Large intestine (tissue), 3 donors: ENCODE results near the gene ZNF619. TPM values are rescaled to one million over a fixed set of nuclear protein-coding genes. Genes with fewer than 3 reads are reported as not detected.
A peak's percentile ranks its signal among the peaks of the same experiment; 100 is the strongest.
"Not testable (repeated sequence)": the region's sequence is repeated elsewhere in the genome, so short reads cannot be mapped to it uniquely, and the experiment has no call there.

Source experiments
- DNase-seq, 2 donors: peaks; one replicate each; pipeline versions ENCODE4 v3.0.0 to v3.0.0-alpha.2; 2013
- H3K27ac ChIP-seq: one replicate; pipeline ENCODE4 v1.5.1; 2013; ENCODE audit warnings: low read length
- H3K27me3 ChIP-seq: 2 replicates; pipeline ENCODE4 v1.6.1; 2013; ENCODE audit warnings: low read length; ENCODE audit not compliant: control insufficient read depth, insufficient read depth
- H3K36me3 ChIP-seq: 2 replicates; pipeline ENCODE4 v1.6.1; 2013; ENCODE audit warnings: low read length; ENCODE audit not compliant: control insufficient read depth, insufficient read depth
- H3K4me1 ChIP-seq: one replicate; pipeline ENCODE4 v1.6.1; 2013; ENCODE audit warnings: low read length; ENCODE audit not compliant: control insufficient read depth, insufficient read depth
- H3K4me3 ChIP-seq: one replicate; pipeline ENCODE4 v1.5.1; 2013; ENCODE audit warnings: low read length
- H3K9me3 ChIP-seq: one replicate; pipeline ENCODE4 v1.6.1; 2013; ENCODE audit warnings: mild to moderate bottlenecking, low read depth, low read length, moderate library complexity; ENCODE audit not compliant: control insufficient read depth
- WGBS: methylation state at CpG from one replicate; pipeline ENCODE4 v1.1.5; 2013; ENCODE audit warnings: low lambda C conversion rate; ENCODE audit not compliant: insufficient coverage; 5-methylcytosine and 5-hydroxymethylcytosine counted together
- polyA plus RNA-seq: library from polyadenylated mRNA; unstranded; fragments of 120-200 nt; gene quantifications from one replicate; pipeline ENCODE4 v1.2.1, GENCODE V29; 2013

ZNF619 gene
- polyA plus RNA-seq, 1 donor: 6.1 TPM

- Histone ChIP-seq H3K36me3 (peaks cover 8% of the 10 kb centered on the region), H3K4me1 (peaks cover 10% of the 10 kb centered on the region), H3K27ac (peak overlapping the region; percentile 86), H3K9me3 (no peaks in the 10 kb centered on the region), H3K4me3 (peak overlapping the region; percentile 68), H3K27me3 (no peaks in the 10 kb centered on the region)
- peak; percentile 99 to 100 for DNase-seq
- WGBS: no CpG with 5 or more reads among the region's 41 CpGs
Measured at GRCh38 chr3:40452876-40453730, 23.8 kb upstream of the ZNF619 start.

- peak overlapping the region; percentile 86 for H3K27ac ChIP-seq
- peak in 1 of 2 donors; percentile 8 for DNase-seq
- 80% methylated on average over 1 of the region's 6 CpGs for WGBS
Measured at GRCh38 chr3:40453933-40454332, 23.0 kb upstream of the ZNF619 start.

GRCh38 chr3:40455328-40455727, 21.6 kb upstream of the ZNF619 start:
- peaks cover 17% of the 10 kb centered on the region for H3K4me1 ChIP-seq
- H3K9me3 ChIP-seq: no peaks in the 10 kb centered on the region
- no peak for DNase-seq
- no peak overlapping the region for H3K27ac ChIP-seq
- no peak overlapping the region for H3K4me3 ChIP-seq
- peaks cover 20% of the 10 kb centered on the region for H3K36me3 ChIP-seq
- no peaks in the 10 kb centered on the region for H3K27me3 ChIP-seq
- no CpG with 5 or more reads among the region's 4 CpGs for WGBS

More at GRCh38 chr3:40453933-40454332, 23.0 kb upstream of the ZNF619 start:
- no peaks in the 10 kb centered on the region for H3K27me3 ChIP-seq
- H3K36me3 ChIP-seq: peaks cover 16% of the 10 kb centered on the region
- peak overlapping the region; percentile 68 for H3K4me3 ChIP-seq
- H3K9me3 ChIP-seq: no peaks in the 10 kb centered on the region
- H3K4me1 ChIP-seq: peaks cover 17% of the 10 kb centered on the region

- Histone ChIP-seq H3K27me3 (no peaks in the 10 kb centered on the region), H3K36me3 (peaks cover 27% of the 10 kb centered on the region), H3K4me1 (peaks cover 17% of the 10 kb centered on the region), H3K4me3 (peak overlapping the region; percentile 95), H3K9me3 (no peaks in the 10 kb centered on the region), H3K27ac (peak overlapping the region; percentile 90)
- DNase-seq: no peak
- WGBS: no CpG with 5 or more reads among the region's 29 CpGs
Measured at GRCh38 chr3:40456279-40456939, 20.5 kb upstream of the ZNF619 start.

GRCh38 chr3:40456940-40457823, 19.7 kb upstream of the ZNF619 start, which contains the start of gene RPL14:
Gene RPL14, plus strand, starts transcription at chr3:40457339. Its CDS starts 133 bp downstream, at chr3:40457472.
- peak; percentile 98 for DNase-seq
- Histone ChIP-seq H3K4me3 (peak within 1 kb of the TSS; percentile 95), H3K4me1 (peaks cover 13% of the 10 kb centered on the region), H3K36me3 (peaks cover 33% of the 10 kb centered on the region), H3K27ac (peak within 1 kb of the TSS; percentile 90), H3K9me3 (no peaks in the 10 kb centered on the region), H3K27me3 (no peaks in the 10 kb centered on the region)
- WGBS: 4% methylated on average over 5 of the region's 79 CpGs

- peak overlapping the region; percentile 95 for H3K4me3 ChIP-seq
- H3K4me1 ChIP-seq: peaks cover 11% of the 10 kb centered on the region
- H3K27ac ChIP-seq: no peak overlapping the region
- peak in 1 of 2 donors; percentile 18 for DNase-seq
- no peaks in the 10 kb centered on the region for H3K9me3 ChIP-seq
- WGBS: no CpG with 5 or more reads among the region's 4 CpGs
- no peaks in the 10 kb centered on the region for H3K27me3 ChIP-seq
- peaks cover 45% of the 10 kb centered on the region for H3K36me3 ChIP-seq
Measured at GRCh38 chr3:40458473-40458872, 18.4 kb upstream of the ZNF619 start.

GRCh38 chr3:40460481-40460880, 16.4 kb upstream of the ZNF619 start:
- not testable (repeated sequence) for DNase-seq, H3K4me1 ChIP-seq, H3K9me3 ChIP-seq, H3K27ac ChIP-seq, H3K4me3 ChIP-seq, H3K27me3 ChIP-seq
- WGBS: 83% methylated on average over 2 of the region's 6 CpGs
- peaks cover 62% of the 10 kb centered on the region for H3K36me3 ChIP-seq

- Histone ChIP-seq H3K4me1 (peaks cover 7% of the 10 kb centered on the region), H3K4me3 (no peak overlapping the region), H3K36me3 (peaks cover 62% of the 10 kb centered on the region), H3K27ac (no peak overlapping the region), H3K27me3 (no peaks in the 10 kb centered on the region), H3K9me3 (no peaks in the 10 kb centered on the region)
- no peak for DNase-seq
- no CpG with 5 or more reads among the region's 3 CpGs for WGBS
Measured at GRCh38 chr3:40461161-40461560, 15.8 kb upstream of the ZNF619 start.

GRCh38 chr3:40462838-40463237, 14.1 kb upstream of the ZNF619 start:
- H3K9me3 ChIP-seq, H3K4me3 ChIP-seq, H3K4me1 ChIP-seq, H3K27me3 ChIP-seq, H3K27ac ChIP-seq, DNase-seq: not testable (repeated sequence)
- no CpG with 5 or more reads among the region's 7 CpGs for WGBS
- H3K36me3 ChIP-seq: peaks cover 62% of the 10 kb centered on the region

GRCh38 chr3:40463579-40463978, 13.3 kb upstream of the ZNF619 start:
- no peak overlapping the region for H3K4me3 ChIP-seq
- no peak overlapping the region for H3K27ac ChIP-seq
- no peaks in the 10 kb centered on the region for H3K9me3 ChIP-seq
- peaks cover 57% of the 10 kb centered on the region for H3K36me3 ChIP-seq
- DNase-seq: no peak
- no CpG with 5 or more reads among the region's 2 CpGs for WGBS
- H3K27me3 ChIP-seq: no peaks in the 10 kb centered on the region
- peaks cover 2% of the 10 kb centered on the region for H3K4me1 ChIP-seq
